GM21423 (cell line): ENCODE measurements around the gene PTPRN2.

ENCODE experiments used
- ATAC-seq: cut with Tn5 transposase; IDR thresholded peaks from one replicate; pipeline ENCODE4 v1.9.1; 2021; ENCODE audit warnings: mild to moderate bottlenecking, moderate library complexity; ENCODE audit not compliant: unreplicated experiment

Gene PTPRN2

GRCh38 chr7:157539521-157539920 is 1048.1 kb downstream of the PTPRN2 start:
- no peak for ATAC-seq

DNA sequence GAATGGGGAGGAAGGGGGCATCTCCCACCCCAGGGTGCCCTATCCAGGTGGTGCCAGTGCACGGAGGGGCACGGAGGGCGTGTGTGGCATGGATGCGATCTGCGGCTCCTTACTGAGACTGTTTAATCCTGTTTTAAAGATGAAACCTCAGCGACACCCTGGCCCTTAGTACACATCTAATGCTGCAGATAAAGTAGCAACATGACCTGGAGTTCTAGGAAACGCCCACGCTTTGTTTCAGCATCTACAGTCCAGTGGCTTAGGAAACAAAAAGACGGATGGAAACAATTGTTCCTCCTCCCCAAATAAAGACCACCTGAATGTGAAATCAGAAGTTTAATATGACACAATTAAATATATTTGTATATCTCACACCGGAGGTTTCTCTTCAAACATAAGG is 1048.9 kb downstream of the PTPRN2 start:
- ATAC-seq: no peak

- no peak for ATAC-seq
These were observed 1049.3 kb downstream of the PTPRN2 start for GRCh38 chr7:157538321-157538720.

DNA sequence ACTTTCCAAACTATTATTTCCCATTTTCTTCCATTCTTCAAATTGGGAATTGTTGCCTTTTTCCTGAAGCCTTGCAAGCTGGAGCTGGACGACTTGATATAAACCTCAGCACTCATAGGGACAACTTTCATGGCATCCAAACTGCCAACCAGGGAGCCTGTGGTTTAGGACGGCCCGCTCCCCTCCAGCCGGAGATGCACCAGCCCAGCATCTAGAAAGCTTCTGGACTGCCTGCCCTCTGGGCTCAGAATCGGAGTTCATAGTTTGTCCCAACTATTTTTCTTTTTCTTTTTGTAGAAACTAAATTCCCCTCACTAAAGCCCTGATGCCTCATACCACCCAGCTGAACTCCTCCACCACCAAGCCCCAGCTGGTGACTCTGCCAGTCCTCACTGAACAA is 1050.6 kb downstream of the PTPRN2 start:
- no peak for ATAC-seq

GRCh38 chr7:157532068-157532467 is 1055.6 kb downstream of the PTPRN2 start:
- ATAC-seq: no peak

- ATAC-seq: no peak
These were observed 1057.7 kb downstream of the PTPRN2 start for GRCh38 chr7:157529768-157530560.

DNA sequence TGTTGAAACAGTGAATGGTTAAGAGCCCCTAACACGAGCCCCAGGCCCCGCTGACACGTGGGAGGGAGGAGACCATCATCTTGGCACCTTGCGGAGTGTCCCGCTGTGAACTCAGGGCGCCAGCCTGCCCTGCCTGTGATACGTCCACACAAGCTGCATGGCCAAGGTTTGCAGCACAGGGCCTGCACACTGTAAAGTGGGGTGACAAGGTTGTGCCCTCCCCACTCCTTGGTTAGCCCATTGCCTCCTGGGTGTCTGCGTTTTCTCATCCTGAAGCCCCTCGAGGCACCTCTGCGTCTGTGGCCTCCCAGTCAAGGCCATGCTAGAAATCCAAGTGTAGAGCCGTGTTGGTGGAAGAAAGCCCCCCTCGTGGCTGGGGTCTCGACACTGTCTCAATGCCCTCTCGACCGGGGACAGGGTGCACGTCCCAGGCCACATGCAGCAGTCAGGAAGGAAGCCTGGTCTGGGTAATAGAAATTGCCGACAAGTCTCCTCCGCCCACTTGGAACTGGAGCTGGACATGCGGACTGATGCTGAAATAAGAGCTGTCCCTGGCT is 1058.8 kb downstream of the PTPRN2 start:
- no peak for ATAC-seq

GRCh38 chr7:157527686-157528085 is 1059.9 kb downstream of the PTPRN2 start:
- ATAC-seq: no peak

- no peak for ATAC-seq
These were observed 1060.5 kb downstream of the PTPRN2 start for GRCh38 chr7:157526913-157527634.

DNA sequence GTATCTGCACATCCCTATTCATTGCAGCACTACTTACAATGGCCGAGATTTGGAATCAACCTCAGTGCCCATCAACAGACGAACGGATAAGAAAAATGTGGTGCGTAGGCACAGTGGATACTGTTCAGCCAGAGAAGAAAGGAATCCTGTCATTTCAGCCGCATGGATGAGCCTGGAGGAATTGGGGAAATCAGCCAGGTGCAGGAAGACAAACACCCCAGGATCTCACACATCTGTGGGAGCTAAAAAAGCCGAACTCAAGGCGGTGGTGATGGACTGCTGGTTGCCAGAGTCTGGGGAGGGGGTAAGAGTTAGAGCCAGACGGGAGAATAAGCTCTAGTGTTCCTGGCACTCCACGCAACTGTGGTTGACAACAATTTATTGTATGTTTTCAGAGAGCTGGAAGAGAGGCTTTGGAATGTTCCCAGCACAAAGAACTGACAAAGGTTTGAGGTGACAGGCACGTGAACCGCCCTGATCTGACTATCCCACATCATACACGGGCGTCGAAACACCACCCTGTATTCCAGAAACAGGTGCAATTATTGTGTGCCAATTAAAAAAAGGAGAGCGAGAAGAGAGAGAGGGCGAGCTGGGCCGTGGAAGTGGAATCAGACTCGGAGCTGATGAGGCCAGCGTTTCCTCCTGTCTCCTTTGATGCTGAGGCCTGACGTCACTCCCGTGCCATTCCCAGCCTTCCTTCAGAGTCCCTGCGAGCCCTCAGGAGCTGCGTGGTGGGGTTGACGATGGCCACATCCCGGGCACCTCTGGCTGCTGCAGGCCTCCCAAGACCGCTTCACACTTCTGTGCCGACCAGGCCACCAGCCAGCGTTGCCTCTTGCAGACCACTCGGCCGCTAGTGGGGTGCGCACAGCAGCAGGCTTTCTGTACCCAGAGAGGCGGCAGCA is 1061.4 kb downstream of the PTPRN2 start:
- no peak for ATAC-seq

- no peak for ATAC-seq
These were observed 1062.1 kb downstream of the PTPRN2 start for GRCh38 chr7:157525491-157525915.

DNA sequence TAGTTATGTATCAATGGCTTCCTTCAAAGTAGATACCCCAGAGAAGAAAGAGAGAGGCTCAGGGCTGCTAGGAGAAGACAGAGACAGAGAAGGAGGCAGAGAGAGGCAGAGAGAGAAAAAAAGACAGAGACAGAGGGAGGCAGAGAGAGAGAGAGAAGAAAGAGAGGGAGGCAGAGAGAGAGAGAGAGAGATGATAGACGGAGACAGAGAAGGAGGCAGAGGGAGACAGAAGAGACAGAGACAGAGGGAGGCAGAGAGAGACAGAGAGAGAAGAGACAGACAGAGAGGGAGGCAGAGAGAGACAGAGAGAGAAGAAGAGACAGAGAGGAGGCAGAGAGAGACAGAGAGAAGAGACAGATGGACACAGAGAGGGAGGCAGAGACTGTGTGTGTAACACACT is 1062.9 kb downstream of the PTPRN2 start:
- ATAC-seq: no peak

GRCh38 chr7:157523766-157524421 is 1063.7 kb downstream of the PTPRN2 start:
- ATAC-seq: no peak

DNA sequence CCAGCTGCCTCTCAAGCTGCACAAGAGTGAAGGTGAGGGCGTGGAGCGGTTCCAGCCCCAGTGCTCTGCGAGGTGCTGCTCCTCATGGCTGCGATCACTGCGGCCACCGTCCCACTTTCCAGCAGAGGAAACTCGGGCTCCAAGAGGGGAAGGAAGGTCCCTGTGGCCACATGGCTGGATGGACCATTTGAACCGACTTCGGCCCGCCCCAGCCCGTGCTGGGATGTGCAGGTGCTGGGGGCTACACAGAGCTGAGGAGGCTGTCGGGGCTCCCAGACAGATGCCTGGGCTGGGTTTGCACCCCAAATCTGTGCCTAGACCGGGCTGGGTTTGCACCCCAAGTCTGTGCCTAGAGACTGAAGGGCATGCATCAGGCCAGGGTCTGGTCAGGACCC is 1064.3 kb downstream of the PTPRN2 start:
- ATAC-seq: no peak

DNA sequence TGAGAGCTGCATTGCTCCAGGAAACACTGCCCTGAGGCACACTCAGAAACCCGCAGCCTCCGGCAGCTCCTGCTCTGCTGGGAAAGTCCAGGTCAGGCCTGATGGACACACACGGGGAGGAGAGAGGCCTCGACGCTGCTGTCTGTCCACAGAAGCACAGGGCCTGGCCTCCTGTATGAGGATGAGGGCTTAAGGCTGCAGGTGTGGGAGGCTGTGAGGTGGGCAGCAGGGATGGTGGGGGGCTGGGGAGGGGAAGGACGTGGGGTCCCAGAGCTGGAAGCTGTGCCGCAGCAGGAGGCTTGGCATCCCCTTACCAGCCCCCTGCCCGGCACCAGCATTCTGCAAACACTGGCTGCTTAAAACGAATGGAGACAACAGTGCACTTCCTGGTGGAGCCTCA is 1064.7 kb downstream of the PTPRN2 start:
- ATAC-seq: no peak

GRCh38 chr7:157522189-157522588 is 1065.4 kb downstream of the PTPRN2 start:
- no peak for ATAC-seq

- no peak for ATAC-seq
These were observed 1065.9 kb downstream of the PTPRN2 start for GRCh38 chr7:157521752-157522151.

- ATAC-seq: no peak
These were observed 1066.4 kb downstream of the PTPRN2 start for GRCh38 chr7:157521061-157521731.

DNA sequence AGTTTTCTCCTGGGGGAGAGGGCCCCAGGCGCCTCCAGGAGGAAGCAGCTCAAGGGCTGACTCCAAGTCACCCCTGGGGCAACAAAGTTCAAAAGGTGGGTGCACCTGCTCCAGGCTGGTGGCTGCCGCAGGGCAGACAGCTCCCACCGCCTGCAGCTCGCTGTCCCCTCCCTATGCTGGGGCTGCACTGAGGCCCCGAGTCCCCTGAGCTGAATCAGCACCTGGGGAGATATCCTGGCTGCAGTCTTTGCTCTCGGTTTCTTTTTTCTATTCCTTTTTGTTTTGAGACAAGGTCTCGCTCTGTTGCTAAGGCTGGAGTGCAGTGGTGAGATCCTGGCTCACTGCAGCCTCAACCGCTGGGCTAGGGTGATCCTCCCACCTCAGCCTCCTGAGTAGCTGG is 1067.4 kb downstream of the PTPRN2 start:
- peak; percentile 96 for ATAC-seq

DNA sequence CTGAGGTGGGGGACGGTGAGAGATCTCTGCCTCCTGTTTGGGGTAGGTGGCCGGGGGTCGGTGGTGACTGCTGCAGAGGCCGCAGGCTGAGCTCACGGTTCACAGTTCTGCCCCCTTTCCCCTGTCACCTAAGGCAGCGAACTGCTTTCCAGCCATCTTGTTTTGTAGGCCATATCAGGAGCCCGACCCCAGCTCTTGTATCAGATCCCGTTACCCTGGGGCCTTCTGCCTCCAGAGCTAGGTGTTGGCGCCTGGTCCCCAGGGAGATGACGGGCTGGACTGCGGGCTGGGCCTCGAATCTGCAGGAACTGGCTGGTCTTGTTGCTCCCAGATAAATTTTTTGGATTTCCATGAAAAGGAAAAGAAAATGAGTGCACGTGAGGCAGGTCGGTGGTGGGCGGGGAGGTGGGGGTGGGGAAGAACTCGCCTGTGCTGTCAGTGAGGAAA is 1067.8 kb downstream of the PTPRN2 start:
- ATAC-seq: no peak
